ENCODE results near the gene NME7. TPM values are rescaled to one million over a fixed set of nuclear protein-coding genes. Genes with fewer than 3 reads are reported as not detected.

Gene NME7
- total RNA-seq, 1 experiment from 2014 or later, result 21.8 TPM

GRCh38 chr1:169106095-169106920 is 261.3 kb downstream of the NME7 start, which contains the start of gene ATP1B1 (continued):
- TF ChIP-seq FOSL1 (IDR thresholded peaks at IDR 0.05; ENCODE audit: low read depth) (no peak), POLR2A (IDR thresholded peaks at IDR 0.05; ENCODE audit: borderline replicate concordance, extremely low read depth, insufficient read depth, insufficient read length) (peak; percentile 90), ATF3 (IDR thresholded peaks at IDR 0.05) (no peak), SIN3A (IDR thresholded peaks at IDR 0.05; ENCODE audit: low read depth) (no peak; the same call in none of the 2 replicates), EGR1 (IDR thresholded peaks at IDR 0.05; ENCODE audit: low read depth) (0 out of 2 replicates have a peak, but pooled peaks have one; percentile 43)

GRCh38 chr1:169105434-169106094 is 262.0 kb downstream of the NME7 start:
- peak overlapping the region; percentile 63 for H3K27ac ChIP-seq (ENCODE audit: low read depth, low read length)
- no peaks in the 10 kb centered on the region for H3K27me3 ChIP-seq (ENCODE audit: insufficient read depth, low read length)
- intact Hi-C loops (cut with micrococcal nuclease), result loop anchor here (1.0 to 5.0 kb wide), 2 partner anchors 262 to 483 kb away; partner anchors contain the start of gene NME7
- no peaks in the 10 kb centered on the region for H3K36me3 ChIP-seq (ENCODE audit: control insufficient read depth in 1 of 2, insufficient read depth in 2 of 2, low read length in 2 of 2)
- no peaks in the 10 kb centered on the region for H3K9me3 ChIP-seq (ENCODE audit: control insufficient read depth in 1 of 2, insufficient read depth in 1 of 2, low read depth in 1 of 2, low read length in 2 of 2)
- BruUV-seq (replicated peaks), result no TSS peak
- CTCF ChIA-PET, result interaction anchor here (0.9 to 4.7 kb wide), 2 partner anchors 243 to 469 kb away, joined by 3 to 14 read pairs; no protein-coding TSS in a partner anchor
- ATAC-seq (peak; percentile 65), DNase-seq (ENCODE audit: low read depth, low spot score) (no peak)
- TF ChIP-seq MAX (IDR thresholded peaks at IDR 0.05) (peak; percentile 50; the same call in 1 of the 2 replicates), RAD21 (IDR thresholded peaks at IDR 0.05; ENCODE audit: low read depth) (peak; percentile 8; the same call in 1 of the 2 replicates), EZH2phosphoT487 (IDR thresholded peaks at IDR 0.05; ENCODE audit: borderline replicate concordance) (no peak), EGR1 (IDR thresholded peaks at IDR 0.05; ENCODE audit: low read depth) (peak; percentile 77; the same call in 1 of the 2 replicates), POLR2A (IDR thresholded peaks at IDR 0.05; ENCODE audit: borderline replicate concordance, extremely low read depth, insufficient read depth, insufficient read length) (no peak), SIN3A (IDR thresholded peaks at IDR 0.05; ENCODE audit: low read depth) (peak; percentile 61; the same call in 1 of the 2 replicates), JUND (IDR thresholded peaks at IDR 0.05) (no peak), SP1 (IDR thresholded peaks at IDR 0.05; ENCODE audit: low read depth) (peak; percentile 38; the same call in 1 of the 2 replicates), SRF (IDR thresholded peaks at IDR 0.05; ENCODE audit: low read depth) (no peak), ZFX (IDR thresholded peaks at IDR 0.05) (no peak), CBX3 (IDR thresholded peaks at IDR 0.05; ENCODE audit: low read depth) (0 out of 2 replicates have a peak, but pooled peaks have one; percentile 15), ELF1 (IDR thresholded peaks at IDR 0.05; ENCODE audit: borderline replicate concordance, low read depth) (no peak), CTCF (IDR thresholded peaks at IDR 0.05 in 2 of 3, conservative IDR thresholded peaks at IDR 0.05 in 1 of 3; ENCODE audit: borderline replicate concordance in 1 of 3, insufficient read depth in 1 of 3, low read depth in 2 of 3, low read length in 2 of 3) (no peak), TCF7L2 (IDR thresholded peaks at IDR 0.05; ENCODE audit: borderline replicate concordance, extremely low read depth, insufficient read depth, insufficient read length) (no peak)
- H3K4me1 ChIP-seq (ENCODE audit: control insufficient read depth in 1 of 2, insufficient read depth in 2 of 2, low read length in 2 of 2), result peaks cover 42 to 59% of the 10 kb centered on the region in 2 experiments
- H3K4me3 ChIP-seq (replicated peaks in 1 of 2; ENCODE audit: low read depth in 1 of 2, low read length in 2 of 2), result peak overlapping the region; percentile 72 to 84
- H3K4me2 ChIP-seq (ENCODE audit: low read length), result peak overlapping the region; percentile 90
- no peaks in the 10 kb centered on the region for H4K20me1 ChIP-seq (ENCODE audit: insufficient read depth)
- no peaks in the 10 kb centered on the region for H3K9me2 ChIP-seq (ENCODE audit: insufficient read depth)
- peaks cover 41% of the 10 kb centered on the region for H3K79me2 ChIP-seq (ENCODE audit: insufficient read depth, low read length)
- RAD21 ChIA-PET (ENCODE audit: low non-redundant PET in 1 of 2, low total read pairs in 2 of 2, uncharacterized antibody in 2 of 2, unreplicated experiment in 2 of 2), result no interaction called here
- H2AFZ ChIP-seq (ENCODE audit: low read depth, low read length, poor library complexity, severe bottlenecking), result no peak overlapping the region
- peak overlapping the region; percentile 95 for H3K9ac ChIP-seq (ENCODE audit: low read length)
- POLR2A ChIA-PET, result no interaction called here
